Urothelium cell line (cell line): Measurements from ENCODE around the gene TBCK.
"Not testable (repeated sequence)": the region's sequence is repeated elsewhere in the genome, so short reads cannot be mapped to it uniquely, and the experiment has no call there.

Experiments used
- DNase-seq: peaks from one replicate; pipeline ENCODE4 v3.0.0; 2011; ENCODE audit warnings: low spot score, mixed read lengths
- FAIRE-seq: peaks from 2 replicates; lab custom pipeline; 2011; peaks lifted over from hg19 to GRCh38; lab: Jason Lieb, UNC

Gene TBCK

DNA sequence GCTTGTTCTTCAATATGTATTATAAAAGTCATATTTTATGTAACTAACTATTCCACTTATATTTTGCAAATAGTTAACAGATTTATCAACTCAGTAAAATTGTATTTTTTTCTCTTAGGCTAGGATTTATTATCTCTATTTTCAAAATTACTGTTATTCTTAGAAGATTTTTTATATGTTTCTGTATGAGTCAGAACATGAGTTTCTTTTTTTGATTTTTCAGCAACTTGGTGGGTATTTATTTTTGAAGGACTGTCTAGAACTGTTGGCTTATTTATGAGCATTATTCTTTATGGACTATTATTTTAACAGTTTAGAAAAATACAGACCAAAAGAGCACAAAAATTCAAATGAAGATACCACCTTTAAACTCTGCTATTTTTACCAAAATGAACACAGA lies 7.1 kb upstream of the TBCK start:
- FAIRE-seq: no peak

DNA sequence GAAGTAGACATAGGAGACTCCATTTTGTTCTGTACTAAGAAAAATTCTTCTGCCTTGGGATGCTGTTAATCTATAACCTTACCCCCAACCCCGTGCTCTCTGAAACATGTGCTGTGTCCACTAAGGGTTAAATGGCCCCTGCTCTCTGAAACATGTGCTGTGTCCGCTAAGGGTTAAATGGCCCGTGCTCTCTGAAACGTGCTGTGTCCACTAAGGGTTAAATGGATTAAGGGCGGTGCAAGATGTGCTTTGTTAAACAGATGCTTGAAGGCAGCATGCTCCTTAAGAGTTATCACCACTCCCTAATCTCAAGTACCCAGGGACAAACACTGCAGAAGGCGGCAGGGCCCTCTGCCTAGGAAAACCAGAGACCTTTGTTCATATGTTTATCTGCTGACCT lies 5.8 kb upstream of the TBCK start:
- FAIRE-seq, DNase-seq: not testable (repeated sequence)

More for the DNA sequence above, 7.1 kb upstream of the TBCK start:
- DNase-seq: no peak

DNA sequence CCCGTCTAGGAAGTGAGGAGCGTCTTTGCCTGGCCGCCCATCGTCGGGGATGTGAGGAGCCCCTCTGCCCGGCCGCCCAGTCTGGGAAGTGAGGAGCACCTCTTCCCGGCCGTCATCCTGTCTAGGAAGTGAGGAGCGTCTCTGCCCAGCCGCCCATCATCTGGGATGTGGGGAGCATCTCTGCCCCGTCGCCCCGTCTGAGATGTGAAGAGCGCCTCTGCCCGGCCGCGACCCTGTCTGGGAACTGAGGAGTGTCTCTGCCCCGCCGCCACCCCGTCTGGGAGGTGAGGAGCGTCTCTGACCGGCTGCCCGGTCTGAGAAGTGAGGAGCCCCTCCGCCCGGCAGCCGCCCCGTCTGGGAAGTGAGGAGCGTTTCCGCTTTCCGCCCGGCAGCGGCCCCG lies 5.2 kb upstream of the TBCK start:
- not testable (repeated sequence) for FAIRE-seq, DNase-seq

DNA sequence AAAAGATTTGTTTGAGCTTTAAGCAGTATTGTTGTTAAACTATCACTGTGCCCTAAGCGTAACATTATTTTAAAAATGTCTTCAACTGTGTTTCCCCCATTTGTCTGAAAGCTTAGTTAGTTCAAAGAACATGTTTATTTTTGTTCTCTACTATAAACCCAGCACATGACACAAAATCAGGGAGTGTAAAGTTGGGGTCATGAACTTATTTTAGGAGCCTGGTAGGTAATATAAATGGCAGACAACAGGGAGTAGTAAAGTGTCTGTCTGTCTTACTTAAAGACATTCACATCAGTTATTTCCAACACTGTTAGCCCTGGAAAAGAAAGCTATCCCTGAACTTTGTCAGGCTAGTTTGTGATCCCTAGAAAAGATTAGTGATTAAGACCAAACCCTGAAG lies 4.2 kb upstream of the TBCK start:
- FAIRE-seq: no peak
- DNase-seq: no peak

GRCh38 chr4:106318511-106318910 lies 2.5 kb upstream of the TBCK start:
- DNase-seq (no peak), FAIRE-seq (no peak)

DNA sequence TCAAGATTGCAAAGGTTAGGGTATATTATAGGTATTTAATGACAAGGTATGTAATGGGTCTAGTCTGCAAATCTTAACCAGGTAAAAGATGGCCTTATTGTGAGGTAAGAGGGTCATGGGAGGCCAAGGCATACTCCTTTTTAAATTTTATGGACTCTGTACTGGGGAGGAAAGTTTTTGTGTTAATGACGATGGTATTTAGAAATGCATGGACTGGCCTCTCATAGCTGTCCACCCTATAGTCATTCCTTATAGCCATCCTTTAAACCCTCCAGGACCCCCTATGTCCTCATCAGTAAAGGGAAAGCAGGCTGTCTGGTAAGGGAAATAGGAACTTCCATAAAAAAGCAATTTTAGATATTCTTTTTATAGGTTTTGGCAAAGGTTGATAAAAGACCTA lies 1.8 kb upstream of the TBCK start:
- FAIRE-seq (no peak), DNase-seq (no peak)

GRCh38 chr4:106316773-106317409 lies 882 bp upstream of the TBCK start:
- FAIRE-seq: no peak
- DNase-seq: no peak

DNA sequence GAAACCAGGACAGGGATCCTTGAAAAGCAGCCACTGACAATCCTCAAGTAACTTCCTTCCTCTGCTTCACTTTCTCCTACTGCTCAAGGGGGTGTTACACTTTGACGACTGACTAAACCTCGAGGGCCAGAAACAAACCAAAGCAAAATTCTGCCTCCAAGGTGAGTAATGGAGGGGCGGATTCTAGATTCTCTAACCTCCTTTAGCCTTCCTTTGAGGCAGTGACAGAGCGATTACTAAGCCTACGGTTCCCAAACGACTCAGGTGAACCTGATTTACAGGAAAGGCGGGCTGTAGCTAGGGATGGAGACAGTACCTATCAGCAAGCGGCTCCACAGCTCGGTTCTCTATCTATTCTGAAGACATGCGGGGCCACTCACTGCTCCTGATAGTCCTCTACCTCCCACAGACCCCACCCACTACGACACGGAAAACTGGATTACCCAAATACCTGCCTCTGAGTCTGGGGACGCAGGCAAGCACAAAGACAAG lies 487 bp downstream of the TBCK start:
- DNase-seq (peak; percentile 12), FAIRE-seq (no peak)

DNA sequence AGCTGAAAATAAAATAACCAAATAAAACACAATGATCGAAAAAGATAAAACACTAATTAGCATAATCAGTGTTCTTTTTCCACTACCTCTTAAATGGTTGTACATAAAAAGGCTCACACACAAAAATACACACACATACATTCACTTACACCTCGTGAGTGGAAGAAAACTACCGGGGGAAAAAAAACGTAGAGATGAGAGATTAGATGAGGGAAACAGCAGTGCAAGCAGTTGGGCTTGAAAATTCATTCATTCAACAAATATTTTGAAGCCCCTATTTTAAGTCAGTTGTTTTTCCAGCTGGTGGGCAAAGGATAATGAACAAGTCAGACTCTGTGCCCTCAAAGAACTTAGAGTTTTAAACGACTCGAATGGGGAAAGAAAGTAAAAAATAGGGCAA lies 1.0 kb downstream of the TBCK start:
- FAIRE-seq: no peak
- no peak for DNase-seq

DNA sequence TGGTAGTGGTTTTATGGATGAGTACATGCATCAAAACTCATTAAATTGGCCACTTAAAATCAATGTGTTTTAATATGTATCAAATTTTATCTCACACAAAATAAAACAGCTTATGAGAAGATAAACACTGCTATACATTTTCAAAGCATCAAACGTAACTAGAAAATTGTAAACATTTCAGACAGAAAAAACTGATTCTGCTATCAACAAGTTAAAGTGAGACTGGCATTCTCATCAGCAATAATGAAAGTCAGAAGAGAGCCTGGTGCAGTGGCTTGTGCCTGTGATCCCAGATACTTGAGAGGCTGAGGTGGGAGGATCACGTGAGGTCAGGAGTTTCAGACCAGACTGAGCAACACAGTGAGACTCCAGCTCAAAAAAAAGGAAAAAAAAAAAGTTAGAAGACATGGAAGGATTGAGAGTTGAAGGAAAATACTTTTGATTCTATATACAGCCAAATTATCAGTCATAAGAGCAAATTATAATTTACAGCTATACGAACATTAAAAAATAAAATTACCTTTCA lies 2.9 kb downstream of the TBCK start:
- DNase-seq (no peak), FAIRE-seq (no peak)

DNA sequence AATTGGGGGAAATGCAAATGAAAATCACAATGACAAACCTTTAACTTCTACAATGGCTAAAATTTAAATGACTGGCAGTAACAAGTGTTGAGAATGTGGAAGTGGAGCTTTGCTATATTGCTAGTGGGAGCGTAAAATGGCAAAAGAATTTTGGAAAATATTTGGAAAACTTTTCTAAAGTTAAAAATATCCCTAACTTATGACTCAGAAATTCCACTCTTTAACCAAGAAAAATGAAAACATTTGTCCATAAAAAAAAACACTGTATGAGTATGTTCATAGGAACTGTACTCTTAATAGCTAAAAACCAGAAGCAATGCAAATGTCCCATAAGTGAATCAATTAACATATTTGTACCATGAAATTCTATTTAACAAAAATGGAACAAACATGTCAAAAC lies 3.6 kb downstream of the TBCK start:
- DNase-seq (no peak), FAIRE-seq (no peak)

- DNase-seq: no peak
- no peak for FAIRE-seq
Measured at GRCh38 chr4:106306561-106306960, 9.4 kb downstream of the TBCK start.

DNA sequence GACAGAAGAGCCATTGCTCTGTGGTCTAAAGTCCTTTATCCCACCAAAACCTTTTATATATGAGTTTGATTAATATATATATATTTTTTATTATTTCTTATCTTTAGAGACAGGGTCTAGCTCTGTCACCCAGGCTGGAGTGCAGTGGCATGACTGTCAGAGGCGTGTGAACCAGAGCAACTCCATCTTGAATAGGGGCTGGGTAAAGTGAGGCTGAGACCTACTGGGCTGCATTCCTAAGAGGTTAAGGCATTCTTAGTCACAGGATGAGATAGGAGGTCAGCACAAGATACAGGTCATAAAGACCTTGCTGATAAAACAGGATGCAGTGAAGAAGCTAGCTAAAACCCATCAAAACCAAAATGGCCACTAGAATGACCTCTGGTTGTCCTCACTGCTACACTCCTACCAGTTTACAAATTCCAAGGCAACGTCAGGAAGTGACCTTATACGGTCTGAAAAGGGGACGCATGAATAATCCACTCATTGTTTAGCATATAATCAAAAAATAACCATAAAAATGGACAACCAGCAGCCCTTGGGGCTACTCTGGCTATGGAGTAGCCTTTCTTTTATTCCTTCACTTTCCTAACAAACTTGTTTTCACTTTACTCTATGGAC lies 10.5 kb downstream of the TBCK start:
- no peak for FAIRE-seq
- no peak for DNase-seq

DNA sequence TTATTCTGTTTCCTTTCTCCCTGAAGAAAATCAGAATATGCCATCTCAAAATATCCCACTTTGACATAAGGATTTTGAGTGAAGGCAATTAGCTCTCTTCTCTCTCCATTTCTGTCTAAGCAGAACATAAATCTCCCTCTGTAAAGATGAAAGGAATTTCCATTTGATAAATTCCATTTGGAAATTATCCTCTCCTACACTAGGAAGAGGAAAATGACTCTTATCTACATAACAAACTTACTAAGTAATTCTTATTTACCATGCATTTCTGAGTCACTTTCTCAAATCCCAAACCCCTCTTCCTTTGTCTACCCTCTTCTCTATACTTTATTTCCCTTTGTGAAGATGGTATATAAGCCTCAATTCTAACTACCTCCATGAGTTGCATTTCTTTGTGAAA lies 11.4 kb downstream of the TBCK start:
- no peak for FAIRE-seq
- no peak for DNase-seq

GRCh38 chr4:106303548-106304281 lies 12.3 kb downstream of the TBCK start:
- DNase-seq (no peak), FAIRE-seq (no peak)

DNA sequence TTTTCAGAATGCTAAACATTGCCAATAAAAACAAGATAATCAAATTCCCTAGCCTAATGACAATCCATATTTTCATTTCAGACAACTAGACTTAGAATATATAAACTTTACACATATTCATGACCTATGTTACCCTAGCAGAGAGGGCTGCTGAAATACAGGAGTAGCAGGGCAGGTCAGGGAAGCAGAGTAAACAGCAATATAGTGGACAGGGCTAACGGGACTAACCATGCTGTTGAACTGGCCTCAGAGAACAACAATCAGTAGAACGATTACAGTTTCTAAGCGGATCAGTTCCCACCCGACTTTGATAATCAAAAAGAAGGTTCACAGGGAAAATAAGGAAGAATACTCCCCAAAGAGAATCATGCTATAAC lies 14.0 kb downstream of the TBCK start:
- DNase-seq: no peak
- FAIRE-seq: no peak

- no peak for DNase-seq
- no peak for FAIRE-seq
Measured at GRCh38 chr4:106301393-106302061, 14.5 kb downstream of the TBCK start.

- DNase-seq: no peak
- FAIRE-seq: no peak
Measured at GRCh38 chr4:106299977-106300376, 16.0 kb downstream of the TBCK start.

DNA sequence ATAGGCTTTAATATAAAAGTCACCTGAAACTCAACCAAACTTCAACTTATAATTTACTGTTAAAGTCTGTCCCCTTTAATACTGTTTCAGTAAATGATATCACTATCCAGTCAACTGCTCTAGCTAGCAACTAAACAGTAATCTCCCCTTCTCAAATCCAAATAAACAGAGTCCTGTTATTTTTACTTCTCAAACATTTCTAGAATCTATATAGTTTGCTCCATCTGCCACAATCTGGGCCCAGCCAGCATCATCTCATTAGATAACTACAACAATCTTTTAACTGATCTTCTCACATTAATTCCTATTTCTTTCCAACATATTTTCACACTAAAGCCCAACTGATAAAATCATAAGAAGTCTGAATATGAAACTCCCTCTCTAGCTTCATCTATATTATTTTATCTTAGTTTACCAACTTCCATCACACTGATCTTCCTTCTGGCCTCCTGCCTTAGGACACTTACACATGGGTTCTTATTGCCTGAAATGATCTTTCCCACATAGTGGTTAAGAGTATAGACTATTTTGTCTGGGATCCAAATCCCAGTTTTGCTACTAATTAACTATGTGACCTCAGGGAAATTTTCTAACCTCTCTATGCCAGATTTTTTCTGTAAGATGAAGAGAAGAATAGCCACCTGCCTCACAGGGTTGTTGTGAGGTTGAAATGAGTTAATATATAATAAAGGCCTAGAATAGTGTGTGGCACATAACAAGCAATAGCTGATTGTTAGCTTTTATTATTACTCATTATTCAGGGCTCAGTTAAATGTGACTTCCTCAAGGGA lies 18.6 kb downstream of the TBCK start:
- no peak for FAIRE-seq
- DNase-seq: no peak

GRCh38 chr4:106294062-106294461 lies 21.9 kb downstream of the TBCK start:
- no peak for FAIRE-seq
- no peak for DNase-seq

- FAIRE-seq (no peak), DNase-seq (no peak)
Measured at GRCh38 chr4:106291678-106292077, 24.3 kb downstream of the TBCK start.
